ENCODE measurements around the gene EDAR.

The EDAR gene

GRCh38 chr2:108940156-108940555 is 48.9 kb downstream of the EDAR start:
- no peak for DNase-seq (ENCODE audit: low read depth)
- TF ChIP-seq CTCF (IDR thresholded peaks at IDR 0.05; ENCODE audit: insufficient read depth, low read depth, low read length, missing control alignments), result no peak

GRCh38 chr2:108938077-108938710 is 50.8 kb downstream of the EDAR start:
- no peak for TF ChIP-seq CTCF (IDR thresholded peaks at IDR 0.05; ENCODE audit: insufficient read depth, low read depth, low read length, missing control alignments)
- H3K4me3 ChIP-seq (ENCODE audit: low read length), result no peak overlapping the region
- DNase-seq (ENCODE audit: low read depth), result no peak

More at GRCh38 chr2:108940156-108940555, 48.9 kb downstream of the EDAR start:
- H3K4me3 ChIP-seq (ENCODE audit: low read length), result no peak overlapping the region

- TF ChIP-seq CTCF (IDR thresholded peaks at IDR 0.05; ENCODE audit: insufficient read depth, low read depth, low read length, missing control alignments), result no peak
- no peak overlapping the region for H3K4me3 ChIP-seq (ENCODE audit: low read length)
- DNase-seq (ENCODE audit: low read depth), result no peak
Observed at GRCh38 chr2:108937367-108938017, 51.5 kb downstream of the EDAR start.

- no peak overlapping the region for H3K4me3 ChIP-seq (ENCODE audit: low read length)
- no peak for TF ChIP-seq CTCF (IDR thresholded peaks at IDR 0.05; ENCODE audit: insufficient read depth, low read depth, low read length, missing control alignments)
- DNase-seq (ENCODE audit: low read depth), result no peak
Observed at GRCh38 chr2:108936866-108937265, 52.2 kb downstream of the EDAR start.

- no peak for DNase-seq (ENCODE audit: low read depth)
- no peak overlapping the region for H3K4me3 ChIP-seq (ENCODE audit: low read length)
- TF ChIP-seq CTCF (IDR thresholded peaks at IDR 0.05; ENCODE audit: insufficient read depth, low read depth, low read length, missing control alignments), result no peak
Observed at GRCh38 chr2:108936076-108936864, 52.8 kb downstream of the EDAR start.

- H3K4me3 ChIP-seq (ENCODE audit: low read length), result no peak overlapping the region
- no peak for DNase-seq (ENCODE audit: low read depth)
- TF ChIP-seq CTCF (IDR thresholded peaks at IDR 0.05; ENCODE audit: insufficient read depth, low read depth, low read length, missing control alignments), result no peak
Observed at GRCh38 chr2:108935271-108935741, 53.7 kb downstream of the EDAR start.

All from epithelial cell of esophagus (primary cell).